NCI-H2196 (cell line): ENCODE results near the gene PTPRG.

Experiments
- DNase-seq: peaks from one replicate; lab custom pipeline; 2025; ENCODE audit not compliant: unreplicated experiment; lab: John Stamatoyannopoulos, UW

PTPRG gene

DNA sequence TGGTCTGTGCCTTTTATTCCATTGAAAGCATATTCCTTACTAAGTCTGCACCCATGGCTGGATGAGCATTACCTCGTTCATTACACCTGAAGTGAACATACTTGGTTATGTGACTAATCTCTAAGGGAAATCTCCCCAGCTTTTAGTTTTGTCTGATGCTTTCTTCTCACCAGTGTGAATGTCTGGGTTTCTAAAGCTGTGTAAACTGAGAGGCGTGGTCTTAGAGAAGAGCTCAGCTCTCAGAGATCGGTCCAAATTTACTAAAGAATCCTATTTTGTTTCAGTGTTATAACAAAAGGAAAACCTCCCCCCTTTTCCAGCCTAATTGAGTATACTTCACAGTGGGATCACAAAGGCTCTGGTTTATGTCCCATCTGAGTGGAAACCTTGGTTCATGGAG lies 352.3 kb downstream of the PTPRG start:
- no peak for DNase-seq

DNA sequence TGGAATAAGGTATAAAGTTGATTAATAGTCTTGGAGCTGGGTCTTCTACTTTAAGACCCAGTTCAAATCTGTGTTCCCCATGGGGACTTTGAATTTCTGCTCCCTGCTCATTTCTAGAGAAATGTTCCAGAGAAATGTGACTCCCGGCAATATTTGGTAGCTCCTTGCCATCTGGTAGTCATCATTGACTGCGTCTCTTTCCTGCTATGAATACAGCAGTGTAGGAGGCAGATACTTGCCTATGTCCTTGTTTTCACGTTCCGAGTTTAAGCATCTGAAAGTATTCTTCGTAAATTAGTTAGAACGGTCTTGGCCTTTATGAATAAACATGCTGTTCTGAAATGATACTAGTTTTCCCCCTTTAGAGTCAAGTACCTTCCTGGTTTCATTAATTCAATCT lies 352.9 kb downstream of the PTPRG start:
- no peak for DNase-seq

- DNase-seq = no peak
Measured at GRCh38 chr3:61915296-61915695, 353.9 kb downstream of the PTPRG start.

DNA sequence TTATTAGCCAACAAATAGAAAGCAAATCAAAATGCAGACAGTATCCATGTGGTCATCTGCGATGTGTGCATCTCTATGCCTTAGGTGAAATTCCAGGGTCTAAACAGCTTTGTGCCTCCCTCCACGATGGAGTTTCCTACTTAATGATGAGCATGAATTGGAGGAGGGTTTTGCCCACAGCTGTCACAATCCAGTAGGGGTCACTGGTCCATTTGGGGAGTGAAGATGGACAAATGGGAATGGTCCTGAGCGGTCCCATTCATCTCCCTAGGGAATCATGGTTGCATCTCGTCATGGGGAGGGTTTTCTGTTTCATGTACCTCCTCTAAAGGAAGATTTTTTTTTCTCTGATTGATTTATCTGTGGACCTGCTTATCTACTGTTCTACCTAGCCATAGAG lies 358.0 kb downstream of the PTPRG start:
- no peak for DNase-seq

- DNase-seq = no peak
Measured at GRCh38 chr3:61922118-61922517, 360.7 kb downstream of the PTPRG start.

DNA sequence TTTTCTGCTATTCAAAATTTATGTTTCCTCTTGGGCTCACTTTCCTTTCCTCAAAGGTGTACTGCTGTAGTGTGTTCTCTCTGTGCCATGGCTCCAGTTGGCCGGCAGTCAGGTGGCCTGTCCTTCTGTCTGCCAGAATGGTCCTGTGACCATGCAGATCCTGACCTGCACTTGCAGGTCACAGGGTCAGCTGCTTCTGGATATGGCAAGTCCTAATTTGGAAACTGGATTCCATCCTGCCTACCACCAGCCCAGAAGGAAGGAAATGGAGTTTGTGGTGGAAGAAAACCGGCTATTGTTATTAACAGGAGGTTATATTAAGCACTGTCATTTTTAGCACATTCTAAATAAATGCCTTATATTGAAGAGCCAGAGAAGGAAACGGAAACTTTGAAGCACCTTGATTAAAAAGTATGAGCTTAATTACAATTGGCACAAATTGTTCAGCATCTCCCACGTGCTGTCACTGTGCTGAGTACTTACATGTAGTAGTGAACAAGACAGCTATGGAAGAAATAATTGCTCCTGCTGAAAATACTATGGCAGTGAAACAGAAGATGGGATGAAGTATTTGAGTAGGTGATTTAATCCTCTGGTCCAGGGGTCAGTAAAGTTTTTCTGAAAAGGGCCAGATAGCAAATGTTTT lies 362.8 kb downstream of the PTPRG start:
- DNase-seq = no peak

- DNase-seq = no peak
Measured at GRCh38 chr3:61924991-61925390, 363.6 kb downstream of the PTPRG start.

DNA sequence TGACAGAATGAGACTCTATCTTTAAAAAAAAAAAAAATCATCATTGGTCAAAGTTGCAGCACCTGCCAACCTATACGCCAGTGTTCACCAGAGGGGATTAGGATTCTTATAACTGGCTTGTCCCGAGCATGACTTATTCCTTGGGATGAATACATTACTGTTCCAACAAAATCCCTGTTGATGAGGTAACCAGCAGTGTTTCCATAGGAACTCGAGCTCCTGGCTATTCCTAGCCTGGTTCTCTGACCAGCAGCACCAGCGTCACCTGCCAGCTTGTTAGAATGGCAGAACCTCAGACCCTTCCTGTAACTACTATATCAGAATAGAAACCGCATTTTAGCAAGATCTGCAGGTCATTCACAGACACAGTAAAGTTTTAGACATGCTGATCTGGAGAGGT lies 364.4 kb downstream of the PTPRG start:
- no peak for DNase-seq

GRCh38 chr3:61926923-61927322 lies 365.6 kb downstream of the PTPRG start:
- no peak for DNase-seq

- DNase-seq = no peak
Measured at GRCh38 chr3:61927332-61927731, 366.0 kb downstream of the PTPRG start.

DNA sequence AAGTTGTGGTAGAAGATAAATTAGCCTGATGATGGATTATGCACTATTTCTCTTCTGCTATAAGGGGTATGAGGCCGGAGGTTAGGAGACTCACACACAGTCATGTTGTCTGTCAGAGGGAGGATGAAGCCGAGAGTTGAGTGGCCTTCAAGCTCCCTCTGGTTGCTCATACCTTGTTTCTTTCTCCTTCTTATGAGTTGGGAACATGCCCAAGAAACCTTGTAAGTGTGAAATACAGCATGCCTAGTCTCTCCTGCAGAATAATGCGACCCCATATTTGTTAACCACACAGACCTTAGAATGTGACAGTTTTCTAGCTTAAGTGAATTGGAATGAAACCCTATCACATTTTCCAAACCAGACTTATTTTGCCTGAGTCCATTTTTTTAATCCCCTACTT lies 366.7 kb downstream of the PTPRG start:
- DNase-seq = no peak

DNA sequence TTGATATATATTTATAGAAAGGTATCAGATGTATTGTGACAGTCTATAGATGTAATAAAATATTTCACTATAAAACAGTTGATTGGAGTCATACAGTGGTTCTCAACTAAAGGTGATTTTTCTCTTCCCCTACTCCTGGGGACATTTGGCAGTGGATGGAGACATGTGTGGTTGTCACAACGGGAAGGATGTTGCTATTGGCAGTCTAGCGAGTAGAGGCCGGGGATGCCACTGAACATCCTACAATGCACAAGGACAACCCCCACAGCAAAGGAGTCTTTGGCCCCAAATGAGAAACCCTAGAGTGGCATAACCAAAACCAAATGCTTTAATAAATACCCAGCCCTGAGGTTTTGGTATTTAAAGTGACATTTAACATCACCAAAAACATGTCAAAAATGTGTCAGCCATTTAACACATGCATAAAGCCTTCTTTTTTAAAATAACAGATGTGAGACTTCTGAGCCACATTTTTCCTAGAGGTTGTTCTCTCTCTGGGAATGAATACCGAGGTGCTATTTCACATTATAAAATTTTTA lies 367.5 kb downstream of the PTPRG start:
- DNase-seq = no peak

DNA sequence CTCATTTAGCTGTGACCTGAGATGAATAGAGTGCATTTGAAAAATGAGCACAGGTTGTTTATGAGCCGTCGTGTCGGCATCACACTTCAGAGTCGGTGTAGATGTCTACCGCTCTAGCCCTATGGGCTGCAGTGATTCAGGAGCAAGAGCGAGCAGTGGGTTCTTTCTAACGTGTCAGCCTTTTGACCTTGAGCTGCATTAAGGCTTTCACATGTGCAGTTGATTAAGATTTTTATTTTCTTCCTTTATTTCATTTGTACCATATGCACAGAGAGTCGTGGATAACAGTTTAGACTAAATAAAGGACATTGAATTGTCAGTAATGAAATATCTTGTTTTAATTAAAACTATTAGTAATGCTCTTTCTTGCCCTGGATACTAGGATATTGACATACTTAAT lies 368.2 kb downstream of the PTPRG start:
- no peak for DNase-seq

DNA sequence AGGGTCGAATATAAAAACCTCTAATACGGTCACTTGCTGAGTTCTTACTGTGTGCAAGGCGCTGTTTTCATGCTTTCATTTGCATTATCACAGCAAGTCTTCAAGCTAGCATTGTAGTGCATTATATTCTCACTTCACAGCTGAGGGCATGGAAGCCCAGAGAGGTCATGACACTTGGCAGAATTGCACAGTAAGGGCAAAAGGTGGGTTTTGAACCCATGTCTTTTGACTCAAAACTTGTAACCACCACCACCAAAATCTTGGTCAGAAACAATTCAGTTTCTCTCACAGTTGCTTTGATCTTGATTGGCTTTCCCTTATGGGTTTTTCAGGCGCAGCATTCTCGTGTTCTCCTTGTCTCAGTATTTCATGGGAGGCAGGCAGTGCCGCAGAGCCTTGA lies 371.1 kb downstream of the PTPRG start:
- DNase-seq = no peak

- DNase-seq = no peak
Measured at GRCh38 chr3:61933798-61934504, 372.6 kb downstream of the PTPRG start.

- DNase-seq = no peak
Measured at GRCh38 chr3:61934505-61934871, 373.1 kb downstream of the PTPRG start.

GRCh38 chr3:61935814-61936213 lies 374.4 kb downstream of the PTPRG start:
- no peak for DNase-seq

DNA sequence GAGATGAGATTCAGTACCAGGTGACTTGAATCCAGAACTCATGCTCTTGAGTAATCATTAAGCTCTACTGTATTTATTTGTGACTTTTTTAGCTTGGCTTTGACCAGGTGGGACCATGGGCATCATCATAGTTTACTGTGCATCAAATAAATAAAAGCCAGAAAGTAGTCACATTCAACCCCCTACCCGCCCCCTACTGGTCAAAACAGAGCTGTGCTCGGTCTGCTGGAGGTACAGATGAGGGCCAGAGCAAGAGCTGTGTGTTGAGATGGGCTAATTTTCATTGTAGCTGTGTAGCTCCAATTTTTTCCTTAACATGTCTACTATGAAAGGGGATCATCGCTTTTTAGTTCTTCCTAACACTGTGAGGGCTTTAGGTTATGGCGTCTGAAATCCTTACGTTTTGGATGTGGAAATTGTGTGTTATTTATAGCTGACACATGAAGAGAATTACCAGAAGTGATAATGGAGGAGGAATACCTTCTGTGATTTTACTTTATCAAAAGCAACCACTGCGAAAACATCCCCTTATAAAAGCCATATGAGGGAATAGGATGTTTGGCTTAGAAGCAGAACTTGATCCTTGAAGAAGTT lies 375.1 kb downstream of the PTPRG start:
- DNase-seq = no peak

DNA sequence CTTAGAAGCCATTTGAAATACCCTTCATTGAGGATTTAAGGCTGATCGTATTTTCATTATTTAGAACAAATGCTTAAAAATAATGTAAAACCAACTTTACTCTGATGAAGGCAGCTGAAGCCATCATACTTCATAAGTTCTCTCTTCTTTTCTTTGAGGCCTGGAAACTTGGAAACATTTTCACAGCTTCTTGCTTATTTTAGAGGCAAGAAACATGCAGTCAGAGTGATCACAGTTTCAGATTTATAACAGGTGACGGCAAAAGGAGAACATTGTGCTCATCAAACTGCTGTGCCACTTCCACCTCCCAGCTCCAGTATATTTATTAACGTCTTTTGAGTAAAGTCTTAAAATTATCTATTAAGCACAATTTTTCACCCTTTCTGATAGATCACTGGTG lies 376.1 kb downstream of the PTPRG start:
- DNase-seq = no peak

DNA sequence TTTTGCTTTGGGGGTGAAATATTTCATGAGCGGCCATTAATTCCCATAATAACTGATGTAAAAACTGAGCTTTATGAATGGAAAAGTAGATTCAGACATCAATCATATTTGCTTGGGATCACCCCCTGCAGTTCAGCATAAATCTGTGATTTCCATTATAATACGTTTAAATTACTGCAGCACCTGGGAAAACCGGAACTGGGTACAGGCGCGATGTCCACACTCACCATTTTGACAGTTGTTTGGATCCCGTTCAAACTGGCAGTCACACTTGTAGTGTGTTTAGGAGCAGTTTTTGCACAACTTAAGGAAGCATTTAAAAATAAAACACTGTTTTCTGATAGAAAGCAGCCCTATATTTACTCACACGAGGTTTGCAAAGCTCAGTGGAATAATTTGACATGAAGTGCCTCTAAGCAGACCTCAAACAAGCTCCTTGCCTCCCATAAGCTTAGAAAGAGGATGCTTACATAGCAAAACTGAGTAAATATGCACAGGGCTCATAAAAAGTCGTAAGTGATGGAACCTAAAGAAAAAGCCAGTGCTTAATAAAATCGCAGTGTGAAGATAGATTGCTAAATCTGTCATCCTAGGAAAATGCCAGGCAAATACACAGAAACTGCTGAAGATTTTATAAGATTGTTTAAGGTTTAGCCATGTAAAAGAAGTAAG lies 377.6 kb downstream of the PTPRG start:
- DNase-seq = no peak

- no peak for DNase-seq
Measured at GRCh38 chr3:61940236-61940635, 378.9 kb downstream of the PTPRG start.

DNA sequence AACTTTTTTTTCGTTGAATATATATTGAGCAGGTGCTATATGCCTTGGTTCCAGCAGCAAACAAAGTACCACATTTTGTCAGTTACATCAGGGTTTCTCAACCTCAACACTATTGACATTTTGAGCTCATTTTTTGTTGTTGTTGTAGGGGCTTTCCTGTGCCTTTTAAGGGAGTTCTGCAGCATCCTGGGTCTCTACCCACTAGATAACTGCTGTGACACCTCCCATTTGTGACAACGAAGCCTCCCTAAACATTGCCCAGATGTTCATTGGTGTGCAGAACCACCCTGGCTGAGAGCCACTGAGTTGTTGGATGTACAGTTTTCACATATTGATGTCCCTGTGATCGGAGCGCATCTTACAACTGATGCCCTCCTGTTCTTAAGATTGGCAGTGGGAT lies 382.6 kb downstream of the PTPRG start:
- DNase-seq = no peak
